ENCODE results near the gene SUV39H2. TPM values are rescaled to one million over a fixed set of nuclear protein-coding genes. Genes with fewer than 3 reads are reported as not detected.

SUV39H2 gene
- polyA plus RNA-seq, 1 experiment = 9.0 TPM

Other genes with a start within 250 kb of the SUV39H2 start
- gene FAM107B, start 104.0 kb upstream of the SUV39H2 start, polyA plus RNA-seq (2011; rRNA removed) = 33.6 and 41.4 TPM in 2 replicates
- gene CDNF, start 40.8 kb upstream of the SUV39H2 start, polyA plus RNA-seq (2011; rRNA removed) = 1.7 and 2.1 TPM in 2 replicates
- gene HSPA14, start 40.6 kb upstream of the SUV39H2 start, polyA plus RNA-seq (2011; rRNA removed) = 10.1 and 14.9 TPM in 2 replicates
- gene MSANTD7, start 40.6 kb upstream of the SUV39H2 start, polyA plus RNA-seq (2011; rRNA removed) = 5.2 and 5.7 TPM in 2 replicates
- gene DCLRE1C, start 75.2 kb downstream of the SUV39H2 start, polyA plus RNA-seq (2011; rRNA removed) = 5.5 and 6.4 TPM in 2 replicates
- 0.21 TPM in 1 of 2 replicates, not detected in the other for gene MEIG1, start 80.5 kb downstream of the SUV39H2 start, polyA plus RNA-seq (2011; rRNA removed)
- 0.12 TPM in 1 of 2 replicates, not detected in the other for gene OLAH, start 165.1 kb downstream of the SUV39H2 start, polyA plus RNA-seq (2011; rRNA removed)
- gene ACBD7, start 209.9 kb downstream of the SUV39H2 start, polyA plus RNA-seq (2011; rRNA removed) = 0.58 and 0.67 TPM in 2 replicates
- 17.1 and 20.8 TPM in 2 replicates for gene RPP38, start 218.5 kb downstream of the SUV39H2 start, polyA plus RNA-seq (2011; rRNA removed)

Data from AG04450 (cell line).